GM12878 (cell line): ENCODE results near the gene NFATC1. TPM values are rescaled to one million over a fixed set of nuclear protein-coding genes. Genes with fewer than 3 reads are reported as not detected.

Experiments
- ATF3 ChIP-seq: IDR thresholded peaks from 2 replicates; pipeline ENCODE4 v1.6.1; 2011; ENCODE audit warnings: low read depth, mild to moderate bottlenecking, low read length, moderate library complexity, borderline replicate concordance; ENCODE audit errors: extremely low read depth
- BMI1 ChIP-seq: fragments of 450-650 bp; IDR thresholded peaks from 2 replicates; pipeline ENCODE4 v1.6.1; 2016; ENCODE audit warnings: mild to moderate bottlenecking, moderate library complexity, borderline replicate concordance
- CHD2 ChIP-seq: IDR thresholded peaks from 2 replicates; pipeline ENCODE4 v1.6.1; 2011; ENCODE audit warnings: low read depth, low read length, improper control_type of control experiment, borderline replicate concordance
- DPF2 ChIP-seq: fragments of 450-650 bp; IDR thresholded peaks from 2 replicates; pipeline ENCODE4 v1.6.1; 2017; ENCODE audit warnings: mild to moderate bottlenecking
- GABPA ChIP-seq: IDR thresholded peaks from 2 replicates; pipeline ENCODE4 v1.6.1; 2014; ENCODE audit warnings: antibody characterized with exemption, low read depth, mild to moderate bottlenecking, inconsistent platforms
- GATAD2B ChIP-seq: fragments of 450-650 bp; conservative IDR thresholded peaks from 2 replicates; pipeline ENCODE4 v1.6.1; 2017; ENCODE audit warnings: low read depth, mild to moderate bottlenecking, moderate library complexity
- HDGF ChIP-seq: fragments of 450-650 bp; IDR thresholded peaks from 2 replicates; pipeline ENCODE4 v1.6.1; 2016; ENCODE audit warnings: antibody characterized with exemption
- MYC ChIP-seq: IDR thresholded peaks from 2 replicates; pipeline ENCODE4 v1.6.1; 2011; ENCODE audit warnings: mild to moderate bottlenecking, low read length, moderate library complexity, inconsistent platforms; ENCODE audit not compliant: insufficient read depth, insufficient replicate concordance, insufficient read length, severe bottlenecking
- NR2C2 ChIP-seq: IDR thresholded peaks from 2 replicates; pipeline ENCODE4 v1.6.1; 2011; ENCODE audit warnings: borderline replicate concordance, low read depth; ENCODE audit not compliant: control insufficient read depth, insufficient read length
- PAX5 ChIP-seq: IDR thresholded peaks from 2 replicates; pipeline ENCODE4 v1.6.1; 2011; ENCODE audit warnings: low read depth, low read length, borderline replicate concordance
- POLR2AphosphoS2 ChIP-seq: IDR thresholded peaks from 2 replicates; pipeline ENCODE4 v1.6.1; 2011; ENCODE audit warnings: low read depth, mild to moderate bottlenecking, low read length, improper control_type of control experiment, moderate library complexity
- RAD51 ChIP-seq: fragments of 450-650 bp; IDR thresholded peaks from 2 replicates; pipeline ENCODE4 v1.6.1; 2016; ENCODE audit warnings: moderate library complexity, mild to moderate bottlenecking, inconsistent platforms
- RBBP5 ChIP-seq: fragments of 200-600 bp; sonication (generic); conservative IDR thresholded peaks from 2 replicates; pipeline ENCODE4 v1.6.1; 2016
- SMC3 ChIP-seq: IDR thresholded peaks from 2 replicates; pipeline ENCODE4 v1.6.1; 2011; ENCODE audit warnings: low read length, improper control_type of control experiment, borderline replicate concordance
- SREBF2 ChIP-seq: IDR thresholded peaks from 2 replicates; pipeline ENCODE4 v1.6.1; 2012; ENCODE audit warnings: mild to moderate bottlenecking, low read length
- SRF ChIP-seq, 2 experiments: IDR thresholded peaks; 2 replicates each; pipeline ENCODE4 v1.6.1; 2011; ENCODE audit warnings: low read depth in 2 of 2, low read length in 2 of 2, mild to moderate bottlenecking in 1 of 2, moderate library complexity in 1 of 2
- TAF1 ChIP-seq: IDR thresholded peaks from 2 replicates; pipeline ENCODE4 v1.6.1; 2011; ENCODE audit warnings: mild to moderate bottlenecking, low read depth, low read length, borderline replicate concordance
- TBL1XR1 ChIP-seq: IDR thresholded peaks from 2 replicates; pipeline ENCODE4 v1.6.1; 2012; ENCODE audit warnings: low read depth, low read length, improper control_type of control experiment
- WRNIP1 ChIP-seq: IDR thresholded peaks from 2 replicates; pipeline ENCODE4 v1.6.1; 2011; ENCODE audit warnings: low read depth, low read length, improper control_type of control experiment, borderline replicate concordance
- YBX1 ChIP-seq: fragments of 450-650 bp; IDR thresholded peaks from 2 replicates; pipeline ENCODE4 v1.6.1; 2016; ENCODE audit warnings: antibody characterized with exemption
- ZNF24 ChIP-seq: fragments of 450-650 bp; IDR thresholded peaks from 2 replicates; pipeline ENCODE4 v1.6.1; 2017; ENCODE audit warnings: antibody characterized with exemption, mild to moderate bottlenecking
- ZNF274 ChIP-seq: IDR thresholded peaks from one replicate; pipeline ENCODE4 v1.8.0; 2011; ENCODE audit not compliant: insufficient read length, insufficient read depth
- ZZZ3 ChIP-seq: IDR thresholded peaks from 2 replicates; pipeline ENCODE4 v1.6.1; 2011; ENCODE audit warnings: low read depth; ENCODE audit not compliant: control insufficient read depth, insufficient read length
- polyA plus RNA-seq, 11 experiments: library from polyadenylated mRNA; depleted of rRNA in 4 of 11; unstranded in 6 of 11; stranded (reverse) in 5 of 11; fragments of >200 nt; fragmentation: Nextera tagmentation in 4 of 11; fragmentation: Illumina TruSeq in 1 of 11; extraction: Ambion mirVana in 4 of 11; extraction: Trizol in 1 of 11; gene quantifications; 1 replicate in 1 of 11; 2 replicates in 10 of 11; pipeline versions ENCODE4 v1.2.1 to v1.2.3, GENCODE V29; 2011 to 2016; ENCODE audit warnings: inconsistent platforms in 2 of 11, missing spikeins in 2 of 11, low read depth in 1 of 11
- total RNA-seq, 4 experiments: library from RNA; depleted of rRNA in 3 of 4; stranded (reverse); fragments of >200 nt in 3 of 4; fragmentation: Illumina TruSeq in 1 of 4; extraction: Trizol in 1 of 4; gene quantifications; 2 replicates each; pipeline versions ENCODE4 v1.2.1 to v1.2.3, GENCODE V29; 2013 to 2021
- TF ChIP-seq, protein P1 (sequence below): IDR thresholded peaks from 2 replicates; pipeline ENCODE4 v1.6.1; 2012; ENCODE audit warnings: low read depth, low read length, improper control_type of control experiment
- TF ChIP-seq, protein P2 (sequence below): fragments of 450-650 bp; IDR thresholded peaks from 2 replicates; pipeline ENCODE4 v1.6.1; 2017; ENCODE audit warnings: mild to moderate bottlenecking, moderate library complexity
- TF ChIP-seq, protein P3 (sequence below): IDR thresholded peaks from 2 replicates; pipeline ENCODE4 v1.6.1; 2011; ENCODE audit warnings: borderline replicate concordance, low read depth, mild to moderate bottlenecking, moderate library complexity, low read length; ENCODE audit not compliant: insufficient read depth, poor library complexity, severe bottlenecking

The NFATC1 gene
- total and polyA plus RNA-seq, 10 of the 15 experiments (the other 5 are each of a cell fraction or from before 2014, with no cell fraction given) = 0.84 to 20.8 (median 5.1) TPM

DNA sequence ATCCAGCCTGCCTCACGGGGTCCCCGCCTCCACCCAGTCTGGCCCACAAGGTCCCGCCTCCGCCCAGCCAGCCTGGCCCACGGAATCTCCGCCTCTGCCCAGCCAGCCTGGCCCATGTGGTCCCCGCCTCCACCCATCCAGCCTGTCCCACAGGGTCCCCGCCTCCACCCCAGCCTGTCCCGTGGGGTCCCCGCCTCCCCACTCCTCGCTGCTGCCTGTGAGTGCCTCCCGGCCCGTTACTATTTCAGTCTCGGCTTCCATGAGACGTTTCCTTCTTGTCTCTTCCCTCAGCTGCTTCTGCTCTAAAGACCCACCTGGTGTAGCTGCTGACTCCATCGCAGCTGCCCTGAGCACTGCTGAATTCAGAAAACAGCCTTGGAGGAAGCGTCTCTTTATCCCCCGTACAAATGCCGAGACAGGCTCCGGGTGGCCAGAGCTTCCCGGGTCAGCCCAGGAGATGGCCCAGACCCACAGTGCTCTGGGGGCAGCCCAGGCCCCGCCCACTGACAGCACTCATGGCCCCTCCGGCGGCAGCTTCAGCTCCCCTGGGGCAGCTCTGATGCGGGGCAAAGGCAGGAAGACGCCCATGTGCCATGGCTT lies 69.8 kb downstream of the NFATC1 start (continued):
- TF ChIP-seq SMC3 (no peak), TAF1 (no peak), POLR2AphosphoS2 (no peak), WRNIP1 (no peak), NR2C2 (no peak), TBL1XR1 (no peak), ZNF274 (no peak), PAX5 (no peak), CHD2 (no peak), MYC (peak; percentile 52), ZNF24 (no peak), GABPA (no peak), RAD51 (no peak), SRF (IDR thresholded peaks at IDR 0.05; ENCODE audit: low read depth in 2 of 2, low read length in 2 of 2) (no peak), DPF2 (no peak), YBX1 (no peak), GATAD2B (peak; percentile 14; the same call in 1 of the 2 replicates), HDGF (peak; percentile 90; the same call in 1 of the 2 replicates), SREBF2 (no peak), RBBP5 (no peak), ZZZ3 (no peak), ATF3 (no peak), BMI1 (no peak)
- TF ChIP-seq, protein P1, sequence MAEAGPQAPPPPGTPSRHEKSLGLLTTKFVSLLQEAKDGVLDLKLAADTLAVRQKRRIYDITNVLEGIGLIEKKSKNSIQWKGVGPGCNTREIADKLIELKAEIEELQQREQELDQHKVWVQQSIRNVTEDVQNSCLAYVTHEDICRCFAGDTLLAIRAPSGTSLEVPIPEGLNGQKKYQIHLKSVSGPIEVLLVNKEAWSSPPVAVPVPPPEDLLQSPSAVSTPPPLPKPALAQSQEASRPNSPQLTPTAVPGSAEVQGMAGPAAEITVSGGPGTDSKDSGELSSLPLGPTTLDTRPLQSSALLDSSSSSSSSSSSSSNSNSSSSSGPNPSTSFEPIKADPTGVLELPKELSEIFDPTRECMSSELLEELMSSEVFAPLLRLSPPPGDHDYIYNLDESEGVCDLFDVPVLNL = no peak
- TF ChIP-seq, protein P2, sequence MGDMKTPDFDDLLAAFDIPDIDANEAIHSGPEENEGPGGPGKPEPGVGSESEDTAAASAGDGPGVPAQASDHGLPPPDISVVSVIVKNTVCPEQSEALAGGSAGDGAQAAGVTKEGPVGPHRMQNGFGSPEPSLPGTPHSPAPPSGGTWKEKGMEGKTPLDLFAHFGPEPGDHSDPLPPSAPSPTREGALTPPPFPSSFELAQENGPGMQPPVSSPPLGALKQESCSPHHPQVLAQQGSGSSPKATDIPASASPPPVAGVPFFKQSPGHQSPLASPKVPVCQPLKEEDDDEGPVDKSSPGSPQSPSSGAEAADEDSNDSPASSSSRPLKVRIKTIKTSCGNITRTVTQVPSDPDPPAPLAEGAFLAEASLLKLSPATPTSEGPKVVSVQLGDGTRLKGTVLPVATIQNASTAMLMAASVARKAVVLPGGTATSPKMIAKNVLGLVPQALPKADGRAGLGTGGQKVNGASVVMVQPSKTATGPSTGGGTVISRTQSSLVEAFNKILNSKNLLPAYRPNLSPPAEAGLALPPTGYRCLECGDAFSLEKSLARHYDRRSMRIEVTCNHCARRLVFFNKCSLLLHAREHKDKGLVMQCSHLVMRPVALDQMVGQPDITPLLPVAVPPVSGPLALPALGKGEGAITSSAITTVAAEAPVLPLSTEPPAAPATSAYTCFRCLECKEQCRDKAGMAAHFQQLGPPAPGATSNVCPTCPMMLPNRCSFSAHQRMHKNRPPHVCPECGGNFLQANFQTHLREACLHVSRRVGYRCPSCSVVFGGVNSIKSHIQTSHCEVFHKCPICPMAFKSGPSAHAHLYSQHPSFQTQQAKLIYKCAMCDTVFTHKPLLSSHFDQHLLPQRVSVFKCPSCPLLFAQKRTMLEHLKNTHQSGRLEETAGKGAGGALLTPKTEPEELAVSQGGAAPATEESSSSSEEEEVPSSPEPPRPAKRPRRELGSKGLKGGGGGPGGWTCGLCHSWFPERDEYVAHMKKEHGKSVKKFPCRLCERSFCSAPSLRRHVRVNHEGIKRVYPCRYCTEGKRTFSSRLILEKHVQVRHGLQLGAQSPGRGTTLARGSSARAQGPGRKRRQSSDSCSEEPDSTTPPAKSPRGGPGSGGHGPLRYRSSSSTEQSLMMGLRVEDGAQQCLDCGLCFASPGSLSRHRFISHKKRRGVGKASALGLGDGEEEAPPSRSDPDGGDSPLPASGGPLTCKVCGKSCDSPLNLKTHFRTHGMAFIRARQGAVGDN = 0 out of 2 replicates have a peak, but pooled peaks have one; percentile 45
- TF ChIP-seq, protein P3, sequence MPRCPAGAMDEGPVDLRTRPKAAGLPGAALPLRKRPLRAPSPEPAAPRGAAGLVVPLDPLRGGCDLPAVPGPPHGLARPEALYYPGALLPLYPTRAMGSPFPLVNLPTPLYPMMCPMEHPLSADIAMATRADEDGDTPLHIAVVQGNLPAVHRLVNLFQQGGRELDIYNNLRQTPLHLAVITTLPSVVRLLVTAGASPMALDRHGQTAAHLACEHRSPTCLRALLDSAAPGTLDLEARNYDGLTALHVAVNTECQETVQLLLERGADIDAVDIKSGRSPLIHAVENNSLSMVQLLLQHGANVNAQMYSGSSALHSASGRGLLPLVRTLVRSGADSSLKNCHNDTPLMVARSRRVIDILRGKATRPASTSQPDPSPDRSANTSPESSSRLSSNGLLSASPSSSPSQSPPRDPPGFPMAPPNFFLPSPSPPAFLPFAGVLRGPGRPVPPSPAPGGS = no peak
